SH-SY5Y (cell line): ENCODE data around the gene NEK7.

Source experiments
- GATA2 ChIP-seq: IDR thresholded peaks from 2 replicates; pipeline ENCODE4 v1.6.1; 2011; ENCODE audit warnings: mild to moderate bottlenecking, low read depth, low read length
- GATA3 ChIP-seq: IDR thresholded peaks from 2 replicates; pipeline ENCODE4 v1.6.1; 2011; ENCODE audit warnings: low read depth, mild to moderate bottlenecking, low read length, moderate library complexity

DNA sequence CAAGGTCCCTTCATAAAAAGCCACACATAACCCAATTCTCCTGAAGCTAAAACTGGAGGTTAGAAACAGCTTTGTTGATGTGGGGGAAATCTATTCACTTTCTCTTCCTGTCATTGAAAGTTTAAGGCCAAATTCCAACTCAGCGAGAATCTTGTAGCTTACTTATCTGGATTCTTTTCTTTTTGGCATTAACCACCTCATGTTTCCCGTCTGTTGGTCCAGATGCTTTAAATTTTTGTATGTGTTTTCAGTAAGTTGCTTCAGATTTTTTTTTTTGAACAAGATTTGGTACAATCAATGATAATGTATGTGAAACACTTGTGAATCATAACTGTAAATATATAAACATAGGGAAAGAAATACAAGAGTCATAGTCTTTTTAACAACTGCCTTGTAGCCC is 33.7 kb upstream of the NEK7 start:
- TF ChIP-seq GATA3 (no peak), GATA2 (no peak)
